GM19324 (cell line): ENCODE data around the gene CGB8.

Source experiments
- ATAC-seq: cut with Tn5 transposase; IDR thresholded peaks from one replicate; pipeline ENCODE4 v1.9.1; 2021; ENCODE audit warnings: mild to moderate bottlenecking, moderate library complexity; ENCODE audit not compliant: unreplicated experiment, low FRiP score

The CGB8 gene

DNA sequence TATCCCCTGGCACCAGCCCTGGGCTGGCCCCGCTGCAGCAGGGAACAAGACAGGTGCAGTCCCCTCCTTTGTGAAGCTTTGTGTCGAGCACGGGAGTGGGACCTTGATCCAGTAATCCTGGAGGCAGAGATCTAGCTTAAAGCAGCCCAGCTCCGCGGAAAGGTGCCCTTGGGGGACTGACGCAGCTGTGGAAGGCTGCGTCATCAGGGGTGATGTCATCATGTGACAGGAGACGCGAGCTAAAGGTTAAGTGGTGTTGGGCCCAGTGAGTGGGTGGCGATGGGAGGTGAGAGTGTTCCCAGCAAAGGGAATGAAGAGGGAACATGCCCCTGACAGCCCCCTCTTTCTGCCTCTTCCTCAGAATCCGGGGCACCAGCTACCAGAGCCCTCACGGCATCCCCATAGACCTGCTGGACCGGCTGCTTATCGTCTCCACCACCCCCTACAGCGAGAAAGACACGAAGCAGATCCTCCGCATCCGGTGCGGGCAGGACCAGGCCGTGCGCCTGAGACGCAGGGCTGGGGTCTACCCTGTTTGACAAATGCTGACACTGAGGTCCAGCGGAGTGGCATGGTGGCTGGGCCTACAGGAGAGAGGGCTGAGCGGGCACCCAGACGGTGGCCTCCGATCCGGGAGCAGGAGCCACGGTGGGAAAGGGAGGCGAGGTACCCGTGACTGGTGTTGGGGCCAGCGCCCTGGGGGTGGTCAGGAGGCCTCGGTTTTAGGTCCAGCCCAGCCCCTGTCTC is 34.6 kb downstream of the CGB8 start:
- no peak for ATAC-seq

DNA sequence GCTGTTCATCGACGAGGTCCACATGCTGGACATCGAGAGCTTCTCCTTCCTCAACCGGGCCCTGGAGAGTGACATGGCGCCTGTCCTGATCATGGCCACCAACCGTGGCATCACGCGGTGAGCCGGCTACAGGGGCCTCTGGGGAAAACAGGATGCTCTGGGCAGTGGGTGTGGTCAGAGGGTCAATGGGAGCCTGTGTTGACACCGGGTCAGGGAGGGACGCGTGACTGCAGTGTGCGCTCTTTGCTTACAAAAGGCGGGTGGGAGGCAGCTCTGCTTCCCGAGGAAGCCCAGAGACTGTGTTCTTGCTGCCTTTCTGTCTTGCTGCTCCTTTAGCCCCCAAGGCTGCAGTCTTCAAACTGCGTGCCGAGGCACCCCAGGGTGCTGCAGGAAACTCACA is 37.7 kb downstream of the CGB8 start:
- no peak for ATAC-seq

DNA sequence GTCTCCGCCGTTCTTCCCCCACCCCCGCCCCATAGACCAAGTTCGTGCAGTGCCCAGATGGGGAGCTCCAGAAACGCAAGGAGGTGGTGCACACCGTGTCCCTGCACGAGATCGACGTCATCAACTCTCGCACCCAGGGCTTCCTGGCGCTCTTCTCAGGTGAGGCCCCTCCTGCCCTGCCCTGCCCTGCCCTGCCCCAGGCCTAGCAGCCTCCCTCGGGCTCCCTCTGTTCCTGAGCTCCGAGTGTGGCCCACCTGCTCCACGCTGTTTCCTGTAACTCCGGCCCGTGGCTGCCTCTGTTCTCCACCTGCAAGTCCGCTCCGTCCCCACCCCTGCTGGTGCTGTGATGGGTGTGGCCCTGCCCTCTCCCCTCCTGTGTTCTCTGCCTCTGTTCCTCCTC is 38.5 kb downstream of the CGB8 start:
- no peak for ATAC-seq

DNA sequence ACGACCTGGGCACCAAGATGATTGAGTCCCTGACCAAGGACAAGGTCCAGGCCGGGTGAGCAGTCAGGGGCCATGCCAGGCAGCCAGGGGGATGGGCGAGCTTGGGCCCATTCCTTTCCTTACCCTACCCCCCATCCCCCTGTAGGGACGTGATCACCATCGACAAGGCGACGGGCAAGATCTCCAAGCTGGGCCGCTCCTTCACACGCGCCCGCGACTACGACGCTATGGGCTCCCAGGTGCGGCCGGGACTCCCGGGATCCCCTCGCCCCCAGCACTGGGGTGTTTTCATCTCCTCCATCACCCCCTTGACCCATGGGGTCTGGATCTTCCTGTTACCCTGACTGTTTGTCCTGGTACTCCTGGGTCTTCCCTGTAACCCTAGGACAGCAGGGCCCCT is 39.1 kb downstream of the CGB8 start:
- no peak for ATAC-seq

DNA sequence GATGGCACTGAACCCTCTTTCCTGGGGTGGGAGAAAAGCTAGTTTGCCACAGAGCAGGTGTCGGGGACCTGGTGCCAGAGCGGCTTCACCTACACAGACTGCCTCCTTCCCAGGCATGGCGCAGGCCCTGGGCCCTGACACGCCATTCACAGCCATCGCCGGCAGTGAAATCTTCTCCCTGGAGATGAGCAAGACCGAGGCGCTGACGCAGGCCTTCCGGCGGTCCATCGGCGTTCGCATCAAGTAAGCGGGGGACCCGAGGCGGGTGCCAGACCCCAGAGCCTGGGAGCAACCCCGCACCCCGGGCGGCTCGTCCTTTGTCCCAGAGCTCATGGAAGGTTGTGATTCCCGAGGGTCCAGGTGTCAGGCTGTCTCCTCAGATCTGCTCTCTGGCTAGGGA is 42.0 kb downstream of the CGB8 start:
- ATAC-seq = no peak

DNA sequence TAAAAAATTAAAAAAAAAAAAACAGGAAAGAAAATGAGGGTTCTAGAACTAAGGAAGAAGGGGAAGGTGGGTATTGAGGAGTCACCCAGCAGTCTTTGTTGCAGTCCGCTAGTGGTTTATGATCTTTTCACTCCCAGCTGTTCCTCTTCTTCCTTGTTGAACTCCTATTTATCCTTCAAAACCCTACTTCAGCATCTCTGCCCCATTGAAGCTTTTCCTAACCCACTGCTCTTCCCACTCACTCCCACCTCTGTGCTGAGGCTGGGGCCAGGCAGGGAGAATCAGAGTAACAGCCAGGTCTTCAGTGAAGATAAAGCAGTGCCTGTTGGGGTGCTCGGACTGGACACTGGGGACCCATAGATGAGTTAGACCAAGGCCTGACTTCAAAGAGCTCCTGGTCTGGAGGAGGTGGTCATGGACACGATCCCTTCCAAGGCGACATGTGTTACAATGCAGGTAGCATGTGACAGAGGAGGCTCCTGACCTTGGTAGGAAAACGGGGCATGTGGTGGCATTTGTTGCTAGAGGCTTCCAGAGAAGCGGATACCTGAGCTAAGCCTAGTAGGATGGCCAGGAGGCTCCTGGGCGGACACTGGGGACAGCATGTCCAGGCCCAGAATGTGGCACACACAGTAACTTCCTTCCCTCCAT is 43.8 kb downstream of the CGB8 start:
- ATAC-seq = no peak

DNA sequence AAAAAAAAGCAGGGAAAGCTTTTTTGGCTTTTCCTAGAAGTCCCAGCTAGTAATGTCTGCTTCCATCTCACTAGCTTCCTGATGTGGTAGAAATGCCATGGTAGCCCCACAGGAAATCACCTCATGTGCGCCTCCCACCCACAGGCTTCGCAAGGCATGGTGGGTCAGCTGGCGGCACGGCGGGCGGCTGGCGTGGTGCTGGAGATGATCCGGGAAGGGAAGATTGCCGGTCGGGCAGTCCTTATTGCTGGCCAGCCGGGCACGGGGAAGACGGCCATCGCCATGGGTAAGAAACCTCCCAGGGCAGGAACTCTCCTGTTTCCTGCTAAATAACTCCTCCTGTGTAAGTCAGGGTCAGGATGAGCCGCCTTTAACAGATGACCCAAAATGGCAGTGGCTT is 44.8 kb downstream of the CGB8 start:
- no peak for ATAC-seq

DNA sequence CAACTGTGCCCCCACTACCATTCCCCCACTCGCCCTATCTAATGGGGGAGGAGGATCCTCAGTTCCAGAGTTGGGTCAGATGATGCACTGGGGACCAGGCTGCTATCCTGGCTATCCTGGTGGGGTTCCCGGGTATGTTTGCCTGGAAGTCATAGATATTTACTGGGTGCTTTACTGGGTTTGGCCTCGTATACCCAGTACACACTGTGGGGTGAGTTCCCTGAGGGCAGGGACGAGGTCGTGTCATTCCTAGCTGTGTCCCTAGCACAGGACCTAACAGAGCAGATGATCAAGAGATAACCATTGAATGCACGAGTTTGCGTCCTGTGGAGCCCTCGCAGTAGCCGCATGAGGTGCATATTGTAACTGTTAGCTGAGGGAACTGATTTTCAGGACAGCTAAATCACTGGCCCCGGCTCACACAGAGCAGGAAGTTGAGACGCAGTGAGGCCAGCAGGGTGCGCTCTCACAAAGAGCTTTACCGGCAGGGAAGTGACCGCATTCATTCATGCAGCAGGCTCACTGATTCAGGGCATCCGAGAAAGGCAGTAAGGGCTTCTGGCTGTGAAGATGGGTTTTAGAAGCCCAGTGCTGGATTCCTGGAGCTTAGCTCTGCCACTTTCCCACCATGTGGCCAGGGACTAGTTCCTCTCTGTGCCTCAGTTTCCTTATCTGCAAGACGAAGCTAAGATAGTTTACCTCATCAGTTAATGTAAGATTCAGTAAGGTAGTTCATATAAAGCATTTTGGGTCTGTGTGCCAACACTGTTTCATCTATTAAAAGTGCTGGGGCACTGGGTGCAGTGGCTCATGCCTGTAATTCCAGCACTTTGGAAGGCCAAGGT is 49.2 kb downstream of the CGB8 start:
- ATAC-seq = no peak

DNA sequence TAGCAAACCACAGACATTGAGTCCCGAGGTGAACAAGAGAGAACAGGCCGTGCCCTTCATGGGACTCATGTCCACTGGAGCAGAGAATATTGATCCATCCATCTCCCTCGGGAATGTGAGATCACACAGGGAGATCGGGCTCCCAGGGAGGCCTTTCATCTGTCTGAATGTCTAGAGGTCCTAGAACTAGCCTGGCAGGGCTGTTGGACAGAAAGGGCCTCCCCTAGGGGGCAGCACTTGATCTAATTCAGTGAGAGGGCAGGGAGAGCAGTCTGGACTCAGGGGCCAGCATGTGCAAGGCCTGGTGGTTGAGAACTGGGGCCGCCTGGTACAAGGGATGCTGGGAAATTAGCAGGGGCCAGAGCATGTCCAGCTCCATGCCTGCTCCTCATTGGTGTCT is 50.9 kb downstream of the CGB8 start:
- no peak for ATAC-seq
